ENCODE measurements around the gene USP25.

- TF ChIP-seq USF1 (IDR thresholded peaks at IDR 0.05) = no peak
- no peak for TF ChIP-seq RAD21 (IDR thresholded peaks at IDR 0.05; ENCODE audit: low read depth)
- TF ChIP-seq YY1 (IDR thresholded peaks at IDR 0.05; ENCODE audit: low read depth) = no peak
- no peak for TF ChIP-seq TAF1 (IDR thresholded peaks at IDR 0.05; ENCODE audit: low read depth)
Measured at GRCh38 chr21:15754640-15755039, 24.9 kb downstream of the USP25 start.

Data from Ishikawa (cell line).